HepG2 (cell line): ENCODE measurements around the gene DIPK1B. TPM values are rescaled to one million over a fixed set of nuclear protein-coding genes. Genes with fewer than 3 reads are reported as not detected.

Source experiments
- ATAC-seq: fragments of 200-7000 bp; cut with Tn5 transposase; 3 replicates; pipeline ENCODE4 v1.9.1; 2020; ENCODE audit warnings: mild to moderate bottlenecking, moderate library complexity
- BruUV-seq: library from RNA; stranded (reverse); fragments of 400-500 nt; replicated peaks from 2 replicates; lab custom pipeline; 2021; lab: Mats Ljungman, UMichigan
- CTCF ChIA-PET: fragments of 300-600 bp; formaldehyde crosslinking; extraction: SDS; loops from one replicate; lab custom pipeline; 2021; ENCODE audit warnings: low total read pairs, inconsistent platforms, low intra/inter-chr PET ratio; lab: Yijun Ruan, JAX
- POLR2A ChIA-PET: fragments of 350-600 bp; sonication (Branson Sonifier 250); formaldehyde crosslinking; loops from one replicate; lab custom pipeline; 2020; ENCODE audit warnings: antibody characterized with exemption, inconsistent platforms; lab: Yijun Ruan, JAX
- DNase-seq: peaks from one replicate; pipeline ENCODE4 v3.0.0-alpha.2; 2015; ENCODE audit warnings: low spot score
- FAIRE-seq: peaks from 3 replicates; lab custom pipeline; 2011; peaks lifted over from hg19 to GRCh38; lab: Jason Lieb, UNC
- H2AFZ ChIP-seq: one replicate; pipeline ENCODE4 v1.6.1; 2011; ENCODE audit warnings: low read length, inconsistent platforms
- H3K27ac ChIP-seq: fragments of 300-600 bp; 3 replicates; pipeline ENCODE4 v1.8.0; 2011; ENCODE audit warnings: mixed run types, mild to moderate bottlenecking, mixed read lengths, low read length, inconsistent platforms; ENCODE audit not compliant: insufficient read depth; ENCODE audit errors: extremely low read length
- H3K27me3 ChIP-seq, 2 experiments: fragments of 200-600 bp in 1 of 2; 2 replicates in 1 of 2; 3 replicates in 1 of 2; pipeline versions ENCODE4 v1.6.0 to v1.8.0; 2011; ENCODE audit warnings: low read length in 2 of 2, mild to moderate bottlenecking in 2 of 2, moderate library complexity in 2 of 2, inconsistent platforms in 1 of 2; ENCODE audit not compliant: insufficient read depth in 2 of 2, control insufficient read depth in 1 of 2
- H3K36me3 ChIP-seq, 2 experiments: fragments of 200-600 bp in 1 of 2; replicated peaks in 1 of 2; 2 replicates in 1 of 2; 3 replicates in 1 of 2; pipeline versions ENCODE4 v1.5.1 to v1.8.0; 2011; ENCODE audit warnings: low read length in 2 of 2, inconsistent platforms in 1 of 2; ENCODE audit not compliant: insufficient read depth in 2 of 2, control insufficient read depth in 1 of 2
- H3K4me1 ChIP-seq: 2 replicates; pipeline ENCODE4 v1.5.1; 2012; ENCODE audit warnings: low read length, inconsistent platforms; ENCODE audit not compliant: insufficient read depth
- H3K4me2 ChIP-seq: 2 replicates; pipeline ENCODE4 v1.6.0; 2011; ENCODE audit warnings: low read depth, low read length, inconsistent platforms
- H3K4me3 ChIP-seq, 3 experiments: fragments of 200-600 bp in 1 of 3; sonication (generic), shearing (Covaris generic) in 1 of 3; replicated peaks in 1 of 3; 2 replicates each; pipeline ENCODE4 v1.5.1; 2011 to 2016; ENCODE audit warnings: low read length in 3 of 3, inconsistent platforms in 2 of 3, low read depth in 2 of 3, mild to moderate bottlenecking in 2 of 3, control low read depth in 1 of 3, mixed read lengths in 1 of 3; ENCODE audit not compliant: insufficient read depth in 1 of 3
- H3K79me2 ChIP-seq: one replicate; pipeline ENCODE4 v1.6.1; 2011; ENCODE audit warnings: low read length, inconsistent platforms; ENCODE audit not compliant: insufficient read depth
- H3K9ac ChIP-seq: 2 replicates; pipeline ENCODE4 v1.6.0; 2011; ENCODE audit warnings: mild to moderate bottlenecking, low read depth, low read length, inconsistent platforms; ENCODE audit not compliant: insufficient read depth
- H3K9me3 ChIP-seq: 2 replicates; pipeline ENCODE4 v1.5.1; 2012; ENCODE audit warnings: mild to moderate bottlenecking, low read length
- H4K20me1 ChIP-seq: 2 replicates; pipeline ENCODE4 v1.6.0; 2011; ENCODE audit warnings: inconsistent platforms, mild to moderate bottlenecking, low read length, moderate library complexity; ENCODE audit not compliant: insufficient read depth
- HDAC1 ChIP-seq: sonication (generic); formaldehyde crosslinking; IDR thresholded peaks from 2 replicates; pipeline ENCODE4 v1.5.1; 2020; ENCODE audit warnings: mild to moderate bottlenecking, missing genetic modification reagents
- NFIB ChIP-seq: sonication (generic); formaldehyde crosslinking; IDR thresholded peaks from 2 replicates; pipeline ENCODE4 v1.9.0; 2021; ENCODE audit warnings: missing genetic modification reagents, mild to moderate bottlenecking, borderline replicate concordance
- NR3C1 ChIP-seq: sonication (generic); formaldehyde crosslinking; IDR thresholded peaks from 2 replicates; pipeline ENCODE4 v1.4.0; 2020; ENCODE audit warnings: missing genetic modification reagents
- PHB2 ChIP-seq: fragments of 450-650 bp; IDR thresholded peaks from 2 replicates; pipeline ENCODE4 v1.6.1; 2018; ENCODE audit not compliant: partially characterized antibody
- PHF21A ChIP-seq: sonication (generic); formaldehyde crosslinking; IDR thresholded peaks from 2 replicates; pipeline ENCODE4 v1.5.0; 2020; ENCODE audit warnings: mild to moderate bottlenecking, missing genetic modification reagents
- TCF12 ChIP-seq, 2 experiments: fragments of 450-650 bp in 1 of 2; sonication (generic) in 1 of 2; formaldehyde crosslinking in 1 of 2; IDR thresholded peaks; 2 replicates each; pipeline versions ENCODE4 v1.6.1 to v1.8.0; 2017 to 2022; ENCODE audit warnings: antibody characterized with exemption in 1 of 2, mild to moderate bottlenecking in 1 of 2, missing genetic modification reagents in 1 of 2, moderate library complexity in 1 of 2
- ZFP1 ChIP-seq: IDR thresholded peaks from 2 replicates; pipeline ENCODE4 v1.6.1; 2016
- ZNF326 ChIP-seq: sonication (generic); formaldehyde crosslinking; IDR thresholded peaks from 2 replicates; pipeline ENCODE4 v1.4.0; 2020; ENCODE audit warnings: missing genetic modification reagents, borderline replicate concordance
- ZNF547 ChIP-seq: sonication (generic); formaldehyde crosslinking; IDR thresholded peaks from 2 replicates; pipeline ENCODE4 v1.5.1; 2020; ENCODE audit warnings: mild to moderate bottlenecking, missing genetic modification reagents
- ZNF879 ChIP-seq: sonication (generic); formaldehyde crosslinking; IDR thresholded peaks from 2 replicates; pipeline ENCODE4 v1.8.1; 2023; ENCODE audit warnings: missing genetic modification reagents
- WGBS: methylation state at CpG from one replicate; pipeline ENCODE4 v1.1.6; 2017; ENCODE audit warnings: low lambda C conversion rate; 5-methylcytosine and 5-hydroxymethylcytosine counted together
- in situ Hi-C: cut with HindIII; loops from 2 replicates; pipeline ENCODE4 v1.10.0; 2017; ENCODE audit warnings: low pct_unique_long_range_greater_than_20kb; ENCODE audit not compliant: extremely low pct_ligation_motif_present
- intact Hi-C: fragments of 100-400 bp; cut with micrococcal nuclease; formaldehyde crosslinking; loops from one replicate; pipeline ENCODE4 v1.10.0; 2022; ENCODE audit not compliant: unreplicated experiment
- polyA plus RNA-seq, 8 experiments: library from polyadenylated mRNA; depleted of rRNA in 3 of 8; stranded (reverse) in 7 of 8; unstranded in 1 of 8; fragments of >200 nt; fragmentation: Illumina TruSeq in 4 of 8; extraction: Trizol in 4 of 8; gene quantifications; 2 replicates each; pipeline versions ENCODE4 v1.2.1 to v1.2.3, GENCODE V29; 2011 to 2016; ENCODE audit warnings: low read depth in 4 of 8, missing spikeins in 1 of 8, mixed read lengths in 1 of 8; ENCODE audit not compliant: insufficient read depth in 1 of 8
- total RNA-seq, 5 experiments: library from RNA; depleted of rRNA; stranded (reverse); fragments of >200 nt; fragmentation: Illumina TruSeq; extraction: Trizol; gene quantifications; 2 replicates each; pipeline ENCODE4 v1.2.3, GENCODE V29; 2016; ENCODE audit warnings: low read depth in 1 of 5
- TF ChIP-seq, protein P1 (sequence below): sonication (generic); formaldehyde crosslinking; conservative IDR thresholded peaks from 2 replicates; pipeline ENCODE4 v1.4.0; 2020; ENCODE audit warnings: mild to moderate bottlenecking, missing genetic modification reagents, moderate library complexity
- TF ChIP-seq, protein P2 (sequence below): sonication (generic); formaldehyde crosslinking; IDR thresholded peaks from 2 replicates; pipeline ENCODE4 v1.4.0; 2020; ENCODE audit warnings: missing genetic modification reagents

Gene DIPK1B
- total and polyA plus RNA-seq, 2 of the 13 experiments (the other 11 are each of a cell fraction or from before 2014, with no cell fraction given): 0.18 to 3.9 TPM

DNA sequence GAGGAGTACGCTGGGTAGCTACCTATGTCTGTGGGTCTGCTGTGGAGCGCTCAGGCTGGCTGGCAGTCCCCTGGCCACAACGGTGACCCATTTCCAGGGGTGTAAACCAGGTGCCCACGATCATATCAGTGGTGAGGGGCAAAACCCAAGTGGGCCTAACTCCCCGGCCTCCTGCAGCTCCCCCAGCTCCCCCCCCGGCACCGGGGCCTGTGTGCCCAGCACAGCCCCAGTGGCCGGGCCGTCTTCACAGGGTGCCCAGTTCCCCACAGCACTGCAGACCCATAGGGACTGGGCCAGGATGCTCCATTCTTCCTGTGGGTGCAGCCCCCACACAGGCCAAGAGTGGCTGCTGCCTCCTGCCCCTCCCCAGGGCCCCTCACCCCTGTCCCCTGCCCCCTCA lies 46.6 kb downstream of the DIPK1B start:
- no peak for FAIRE-seq
- ChIA-PET POLR2A (no interaction called here), CTCF (no interaction called here)
- Histone ChIP-seq H3K4me2 (no peak overlapping the region), H3K27me3 (peaks cover 5 to 27% of the 10 kb centered on the region in 2 experiments; a peak in 3 of 5 replicates), H2AFZ (no peak overlapping the region), H4K20me1 (no peaks in the 10 kb centered on the region), H3K27ac (no peak overlapping the region), H3K4me3 (no peak overlapping the region), H3K79me2 (no peaks in the 10 kb centered on the region), H3K36me3 (no peaks in the 10 kb centered on the region), H3K4me1 (peaks cover 45% of the 10 kb centered on the region), H3K9me3 (no peaks in the 10 kb centered on the region), H3K9ac (no peak overlapping the region)
- intact Hi-C loops (no loop called here), in situ Hi-C loops (no loop called here)
- BruUV-seq: no TSS peak
- TF ChIP-seq, protein P1, sequence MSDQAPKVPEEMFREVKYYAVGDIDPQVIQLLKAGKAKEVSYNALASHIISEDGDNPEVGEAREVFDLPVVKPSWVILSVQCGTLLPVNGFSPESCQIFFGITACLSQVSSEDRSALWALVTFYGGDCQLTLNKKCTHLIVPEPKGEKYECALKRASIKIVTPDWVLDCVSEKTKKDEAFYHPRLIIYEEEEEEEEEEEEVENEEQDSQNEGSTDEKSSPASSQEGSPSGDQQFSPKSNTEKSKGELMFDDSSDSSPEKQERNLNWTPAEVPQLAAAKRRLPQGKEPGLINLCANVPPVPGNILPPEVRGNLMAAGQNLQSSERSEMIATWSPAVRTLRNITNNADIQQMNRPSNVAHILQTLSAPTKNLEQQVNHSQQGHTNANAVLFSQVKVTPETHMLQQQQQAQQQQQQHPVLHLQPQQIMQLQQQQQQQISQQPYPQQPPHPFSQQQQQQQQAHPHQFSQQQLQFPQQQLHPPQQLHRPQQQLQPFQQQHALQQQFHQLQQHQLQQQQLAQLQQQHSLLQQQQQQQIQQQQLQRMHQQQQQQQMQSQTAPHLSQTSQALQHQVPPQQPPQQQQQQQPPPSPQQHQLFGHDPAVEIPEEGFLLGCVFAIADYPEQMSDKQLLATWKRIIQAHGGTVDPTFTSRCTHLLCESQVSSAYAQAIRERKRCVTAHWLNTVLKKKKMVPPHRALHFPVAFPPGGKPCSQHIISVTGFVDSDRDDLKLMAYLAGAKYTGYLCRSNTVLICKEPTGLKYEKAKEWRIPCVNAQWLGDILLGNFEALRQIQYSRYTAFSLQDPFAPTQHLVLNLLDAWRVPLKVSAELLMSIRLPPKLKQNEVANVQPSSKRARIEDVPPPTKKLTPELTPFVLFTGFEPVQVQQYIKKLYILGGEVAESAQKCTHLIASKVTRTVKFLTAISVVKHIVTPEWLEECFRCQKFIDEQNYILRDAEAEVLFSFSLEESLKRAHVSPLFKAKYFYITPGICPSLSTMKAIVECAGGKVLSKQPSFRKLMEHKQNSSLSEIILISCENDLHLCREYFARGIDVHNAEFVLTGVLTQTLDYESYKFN (CRISPR knock-in tag): no peak
- TF ChIP-seq TCF12 (IDR thresholded peaks at IDR 0.05): no peak
- TF ChIP-seq TCF12 (CRISPR knock-in tag; IDR thresholded peaks at IDR 0.05): no peak
- TF ChIP-seq ZNF879 (CRISPR knock-in tag): no peak
- no peak for TF ChIP-seq PHB2
- TF ChIP-seq NFIB (CRISPR knock-in tag): no peak
- TF ChIP-seq, protein P2, sequence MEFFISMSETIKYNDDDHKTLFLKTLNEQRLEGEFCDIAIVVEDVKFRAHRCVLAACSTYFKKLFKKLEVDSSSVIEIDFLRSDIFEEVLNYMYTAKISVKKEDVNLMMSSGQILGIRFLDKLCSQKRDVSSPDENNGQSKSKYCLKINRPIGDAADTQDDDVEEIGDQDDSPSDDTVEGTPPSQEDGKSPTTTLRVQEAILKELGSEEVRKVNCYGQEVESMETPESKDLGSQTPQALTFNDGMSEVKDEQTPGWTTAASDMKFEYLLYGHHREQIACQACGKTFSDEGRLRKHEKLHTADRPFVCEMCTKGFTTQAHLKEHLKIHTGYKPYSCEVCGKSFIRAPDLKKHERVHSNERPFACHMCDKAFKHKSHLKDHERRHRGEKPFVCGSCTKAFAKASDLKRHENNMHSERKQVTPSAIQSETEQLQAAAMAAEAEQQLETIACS (CRISPR knock-in tag): no peak
- no peak for TF ChIP-seq ZNF547
- TF ChIP-seq ZFP1 (CRISPR knock-in tag): no peak
- no peak for TF ChIP-seq ZNF326 (CRISPR knock-in tag)
- TF ChIP-seq HDAC1 (CRISPR knock-in tag): no peak
- no peak for TF ChIP-seq NR3C1 (CRISPR knock-in tag)
- no peak for TF ChIP-seq PHF21A (CRISPR knock-in tag)
- 33% methylated on average over 5 of the region's 9 CpGs for WGBS
- DNase-seq: no peak
- no peak for ATAC-seq
